Frontal cortex (tissue), 4 donors: ENCODE data around the gene ZDHHC14. TPM values are rescaled to one million over a fixed set of nuclear protein-coding genes. Genes with fewer than 3 reads are reported as not detected.

Source experiments
- DNase-seq, 2 donors: peaks; one replicate each; pipeline ENCODE4 v3.0.0; 2012; ENCODE audit warnings: low spot score in 2 of 2
- FAIRE-seq: peaks from 2 replicates; lab custom pipeline; 2012; peaks lifted over from hg19 to GRCh38; lab: Jason Lieb, UNC
- total RNA-seq: library from RNA; depleted of rRNA; stranded (reverse); fragments of >200 nt; gene quantifications from one replicate; pipeline ENCODE4 v1.2.3, GENCODE V29; 2014
- donor health status: control.
- donor health status: control.
- donor health status: control.

Gene ZDHHC14
- total RNA-seq, 1 donor from 2014 or later = 9.0 TPM

GRCh38 chr6:157647261-157647915 is 266.4 kb downstream of the ZDHHC14 start:
- no peak for FAIRE-seq
- no peak for DNase-seq

- FAIRE-seq (no peak), DNase-seq (no peak)
Measured at GRCh38 chr6:157648561-157648960, 267.6 kb downstream of the ZDHHC14 start.

GRCh38 chr6:157649311-157650260 is 268.6 kb downstream of the ZDHHC14 start:
- FAIRE-seq (no peak), DNase-seq (peak in 1 of 2 donors; percentile 44)

- no peak for FAIRE-seq
- DNase-seq = peak in 1 of 2 donors; percentile 51
Measured at GRCh38 chr6:157650261-157650640, 269.3 kb downstream of the ZDHHC14 start.

GRCh38 chr6:157650801-157651200 is 269.8 kb downstream of the ZDHHC14 start:
- FAIRE-seq (no peak), DNase-seq (no peak)

- FAIRE-seq = no peak
- no peak for DNase-seq
Measured at GRCh38 chr6:157651731-157652490, 270.9 kb downstream of the ZDHHC14 start.

- DNase-seq (no peak), FAIRE-seq (no peak)
Measured at GRCh38 chr6:157652601-157653363, 271.8 kb downstream of the ZDHHC14 start.

- FAIRE-seq = no peak
- DNase-seq = no peak
Measured at GRCh38 chr6:157653521-157653920, 272.5 kb downstream of the ZDHHC14 start.

- no peak for FAIRE-seq
Measured at GRCh38 chr6:157655139-157655538, 274.1 kb downstream of the ZDHHC14 start.

GRCh38 chr6:157656437-157656997 is 275.5 kb downstream of the ZDHHC14 start:
- DNase-seq (no peak), FAIRE-seq (no peak)

More at GRCh38 chr6:157655139-157655538, 274.1 kb downstream of the ZDHHC14 start:
- DNase-seq = no peak

- FAIRE-seq = no peak
- DNase-seq = no peak
Measured at GRCh38 chr6:157657754-157658153, 276.8 kb downstream of the ZDHHC14 start.

- no peak for DNase-seq
- no peak for FAIRE-seq
Measured at GRCh38 chr6:157658301-157658700, 277.3 kb downstream of the ZDHHC14 start.

GRCh38 chr6:157659536-157660271 is 278.7 kb downstream of the ZDHHC14 start:
- FAIRE-seq (no peak), DNase-seq (no peak)

GRCh38 chr6:157660414-157660813 is 279.4 kb downstream of the ZDHHC14 start:
- DNase-seq (no peak), FAIRE-seq (no peak)

- DNase-seq (no peak), FAIRE-seq (no peak)
Measured at GRCh38 chr6:157661652-157662051, 280.7 kb downstream of the ZDHHC14 start.

- FAIRE-seq = no peak
- no peak for DNase-seq
Measured at GRCh38 chr6:157663261-157663660, 282.3 kb downstream of the ZDHHC14 start.

GRCh38 chr6:157665180-157665579 is 284.2 kb downstream of the ZDHHC14 start:
- no peak for FAIRE-seq
- DNase-seq = no peak

- DNase-seq = no peak
- no peak for FAIRE-seq
Measured at GRCh38 chr6:157666729-157667128, 285.7 kb downstream of the ZDHHC14 start.
